ENCODE measurements around the gene SETD3. TPM values are rescaled to one million over a fixed set of nuclear protein-coding genes. Genes with fewer than 3 reads are reported as not detected.

SETD3 gene
- total and polyA plus RNA-seq, 2 donors (not counting 1 experiment from before 2014, with no cell fraction given), result 30.9 to 38.3 TPM

GRCh38 chr14:99408286-99408970, 72.2 kb downstream of the SETD3 start:
- Histone ChIP-seq H3K36me3 (ENCODE audit: control insufficient read depth, insufficient read depth, low read length) (no peaks in the 10 kb centered on the region), H3K27me3 (ENCODE audit: control insufficient read depth, insufficient read depth, low read length) (no peaks in the 10 kb centered on the region), H3K9ac (ENCODE audit: insufficient read depth, low read length) (no peak overlapping the region), H4K20me1 (ENCODE audit: control insufficient read depth, extremely low read depth, insufficient read depth, low read length) (no peaks in the 10 kb centered on the region), H3K4me3 (replicated peaks in 1 of 4; ENCODE audit: control extremely low read depth in 1 of 4, insufficient read depth in 1 of 4, low read depth in 3 of 4, low read length in 4 of 4) (no peak overlapping the region), H3K4me2 (ENCODE audit: extremely low read depth, insufficient read depth, low read length) (no peak overlapping the region), H3K9me3 (ENCODE audit: control insufficient read depth, insufficient read depth, low read depth, low read length) (no peaks in the 10 kb centered on the region), H2AFZ (ENCODE audit: low read length) (no peak overlapping the region), H3K79me2 (ENCODE audit: control insufficient read depth, insufficient read depth, low read length) (no peaks in the 10 kb centered on the region), H3K27ac (ENCODE audit: insufficient read depth, low read length) (no peak overlapping the region), H3K4me1 (ENCODE audit: control insufficient read depth, extremely low read depth, insufficient read depth, low read length) (no peaks in the 10 kb centered on the region)
- TF ChIP-seq CTCF (conservative IDR thresholded peaks at IDR 0.05 in 1 of 2, IDR thresholded peaks at IDR 0.05 in 1 of 2; ENCODE audit: low read depth in 1 of 2, low read length in 2 of 2), result no peak
- TF ChIP-seq EZH2 (IDR thresholded peaks at IDR 0.05; ENCODE audit: low read length, missing control alignments), result no peak
- no peak for DNase-seq (ENCODE audit: low read depth in 2 of 2)

- DNase-seq (ENCODE audit: low read depth in 2 of 2), result no peak
- Histone ChIP-seq H3K27me3 (ENCODE audit: control insufficient read depth, insufficient read depth, low read length) (no peaks in the 10 kb centered on the region), H2AFZ (ENCODE audit: low read length) (no peak overlapping the region), H3K4me1 (ENCODE audit: control insufficient read depth, extremely low read depth, insufficient read depth, low read length) (no peaks in the 10 kb centered on the region), H3K4me3 (replicated peaks in 1 of 4; ENCODE audit: control extremely low read depth in 1 of 4, insufficient read depth in 1 of 4, low read depth in 3 of 4, low read length in 4 of 4) (no peak overlapping the region), H3K27ac (ENCODE audit: insufficient read depth, low read length) (no peak overlapping the region), H3K36me3 (ENCODE audit: control insufficient read depth, insufficient read depth, low read length) (no peaks in the 10 kb centered on the region), H3K9me3 (ENCODE audit: control insufficient read depth, insufficient read depth, low read depth, low read length) (no peaks in the 10 kb centered on the region), H3K4me2 (ENCODE audit: extremely low read depth, insufficient read depth, low read length) (no peak overlapping the region), H3K9ac (ENCODE audit: insufficient read depth, low read length) (no peak overlapping the region), H4K20me1 (ENCODE audit: control insufficient read depth, extremely low read depth, insufficient read depth, low read length) (no peaks in the 10 kb centered on the region), H3K79me2 (ENCODE audit: control insufficient read depth, insufficient read depth, low read length) (no peaks in the 10 kb centered on the region)
- TF ChIP-seq EZH2 (IDR thresholded peaks at IDR 0.05; ENCODE audit: low read length, missing control alignments) (no peak), CTCF (conservative IDR thresholded peaks at IDR 0.05 in 1 of 2, IDR thresholded peaks at IDR 0.05 in 1 of 2; ENCODE audit: low read depth in 1 of 2, low read length in 2 of 2) (no peak)
These were observed 73.2 kb downstream of the SETD3 start for GRCh38 chr14:99407416-99407815.

- no peak overlapping the region for H3K9ac ChIP-seq (ENCODE audit: insufficient read depth, low read length)
- no peaks in the 10 kb centered on the region for H3K27me3 ChIP-seq (ENCODE audit: control insufficient read depth, insufficient read depth, low read length)
- H3K4me2 ChIP-seq (ENCODE audit: extremely low read depth, insufficient read depth, low read length), result no peak overlapping the region
- DNase-seq (ENCODE audit: low read depth in 2 of 2), result no peak
- peaks cover 1% of the 10 kb centered on the region for H3K36me3 ChIP-seq (ENCODE audit: control insufficient read depth, insufficient read depth, low read length)
- H2AFZ ChIP-seq (ENCODE audit: low read length), result no peak overlapping the region
- H3K27ac ChIP-seq (ENCODE audit: insufficient read depth, low read length), result no peak overlapping the region
- no peak overlapping the region for H3K4me3 ChIP-seq (replicated peaks in 1 of 4; ENCODE audit: control extremely low read depth in 1 of 4, insufficient read depth in 1 of 4, low read depth in 3 of 4, low read length in 4 of 4)
- TF ChIP-seq CTCF (conservative IDR thresholded peaks at IDR 0.05 in 1 of 2, IDR thresholded peaks at IDR 0.05 in 1 of 2; ENCODE audit: low read depth in 1 of 2, low read length in 2 of 2), result no peak
- TF ChIP-seq EZH2 (IDR thresholded peaks at IDR 0.05; ENCODE audit: low read length, missing control alignments), result no peak
- H3K4me1 ChIP-seq (ENCODE audit: control insufficient read depth, extremely low read depth, insufficient read depth, low read length), result no peaks in the 10 kb centered on the region
- H4K20me1 ChIP-seq (ENCODE audit: control insufficient read depth, extremely low read depth, insufficient read depth, low read length), result no peaks in the 10 kb centered on the region
- H3K79me2 ChIP-seq (ENCODE audit: control insufficient read depth, insufficient read depth, low read length), result no peaks in the 10 kb centered on the region
- no peaks in the 10 kb centered on the region for H3K9me3 ChIP-seq (ENCODE audit: control insufficient read depth, insufficient read depth, low read depth, low read length)
These were observed 77.7 kb downstream of the SETD3 start for GRCh38 chr14:99402950-99403349.
